Stimulated activated CD8-positive, alpha-beta memory T cell treated with anti-CD3 and anti-CD28 coated beads, Interleukin-15, amount 100 ng/mL, for 1 hour (primary cell): Measurements from ENCODE around the gene TFAP2D.

Source experiments
- DNase-seq: peaks from one replicate; pipeline ENCODE4 v3.0.0-alpha.2; 2020; ENCODE audit warnings: low read depth

TFAP2D gene

DNA sequence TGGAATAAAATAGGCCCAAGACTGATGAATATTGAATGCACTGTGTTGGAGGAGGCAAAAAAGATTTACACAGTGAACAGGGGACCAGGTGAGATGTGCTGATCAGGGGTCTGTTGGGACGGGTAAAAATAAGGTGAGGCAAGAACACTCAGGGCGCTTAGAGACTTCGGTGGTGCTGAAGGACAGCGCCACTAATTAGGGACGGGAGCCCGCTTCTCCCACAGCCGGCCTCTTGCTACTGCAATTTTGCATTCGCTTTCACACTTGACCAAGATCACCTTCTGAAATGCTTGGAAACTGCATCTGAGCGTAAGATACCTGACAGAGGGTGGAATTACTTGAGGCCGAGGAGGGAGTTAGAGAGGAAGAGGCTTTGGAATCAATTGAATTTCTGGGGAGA lies 7.3 kb downstream of the TFAP2D start:
- DNase-seq: no peak

- no peak for DNase-seq
Observed at GRCh38 chr6:50721978-50722377, 8.7 kb downstream of the TFAP2D start.

- no peak for DNase-seq
Observed at GRCh38 chr6:50722829-50723554, 9.7 kb downstream of the TFAP2D start.

DNA sequence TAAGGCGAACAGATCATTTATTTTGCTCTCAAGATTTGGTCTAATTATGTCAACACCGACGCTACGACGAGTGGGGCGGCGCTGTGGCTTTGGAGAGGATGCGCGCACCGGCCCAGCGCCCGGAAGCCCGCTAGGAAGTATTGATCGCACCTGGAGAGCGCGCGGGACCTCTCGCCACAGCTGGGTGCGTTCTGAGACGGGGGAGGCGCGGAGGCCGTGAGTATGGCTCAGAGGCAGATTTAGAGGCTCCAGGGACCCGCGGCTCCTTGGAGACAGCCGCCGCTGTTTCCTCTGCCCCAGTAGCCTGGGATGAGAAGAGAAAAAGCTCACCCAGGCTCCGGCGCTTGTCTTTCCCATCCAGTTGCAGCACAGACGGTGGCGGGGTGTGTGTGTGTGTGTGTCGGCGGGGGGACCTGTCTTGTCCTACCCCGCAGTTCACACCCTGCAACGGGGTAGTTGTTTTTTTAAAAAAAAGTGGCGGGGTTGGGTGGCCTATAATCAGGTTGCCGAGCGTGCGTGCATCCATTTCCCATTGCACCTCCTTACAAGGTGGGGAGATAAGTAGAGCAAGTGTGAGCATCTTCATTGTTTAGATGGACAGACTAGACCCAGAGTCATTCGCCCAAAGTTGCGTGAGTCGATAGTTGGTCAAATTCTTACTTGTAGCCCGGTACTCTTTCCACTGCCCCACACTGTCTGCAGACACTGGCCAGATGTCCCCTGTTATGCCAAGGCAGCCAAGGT lies 11.2 kb downstream of the TFAP2D start:
- DNase-seq: no peak

DNA sequence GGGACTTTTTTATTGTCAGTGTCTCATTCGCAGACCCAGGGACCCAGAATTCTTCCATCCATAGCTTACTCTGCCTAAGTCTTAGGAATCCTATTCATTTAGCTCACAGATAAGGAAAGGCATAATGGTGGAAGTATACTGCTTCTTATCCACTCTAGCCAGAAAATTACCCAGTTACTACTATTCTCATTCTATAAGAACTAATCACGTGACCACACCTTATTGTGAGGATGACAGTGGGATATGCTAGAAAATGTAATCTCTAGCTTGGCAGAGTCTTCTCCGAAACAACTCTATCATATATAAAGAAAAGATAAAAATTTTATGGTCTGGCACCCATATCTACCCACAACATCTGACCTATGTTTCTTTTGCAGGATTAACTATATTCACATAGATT lies 21.2 kb downstream of the TFAP2D start:
- DNase-seq: no peak

DNA sequence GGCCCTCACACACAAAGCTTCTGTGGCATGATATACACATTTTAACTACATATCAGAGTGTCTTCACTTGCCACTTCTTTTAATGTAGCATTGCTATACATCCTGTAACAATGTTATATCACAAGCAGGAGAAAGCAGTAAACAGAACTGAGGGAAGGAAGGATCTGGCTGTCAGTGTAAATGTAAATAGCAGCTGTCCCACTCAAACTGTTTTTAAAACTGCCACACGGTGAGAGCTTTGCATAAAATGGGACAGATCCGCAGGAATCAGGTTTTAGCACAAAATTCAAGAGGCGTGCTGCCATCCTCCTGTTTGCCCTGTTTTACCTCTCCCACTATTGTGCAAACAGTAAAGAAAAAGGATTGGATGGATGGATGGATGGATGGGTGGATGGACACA lies 28.8 kb downstream of the TFAP2D start:
- no peak for DNase-seq

DNA sequence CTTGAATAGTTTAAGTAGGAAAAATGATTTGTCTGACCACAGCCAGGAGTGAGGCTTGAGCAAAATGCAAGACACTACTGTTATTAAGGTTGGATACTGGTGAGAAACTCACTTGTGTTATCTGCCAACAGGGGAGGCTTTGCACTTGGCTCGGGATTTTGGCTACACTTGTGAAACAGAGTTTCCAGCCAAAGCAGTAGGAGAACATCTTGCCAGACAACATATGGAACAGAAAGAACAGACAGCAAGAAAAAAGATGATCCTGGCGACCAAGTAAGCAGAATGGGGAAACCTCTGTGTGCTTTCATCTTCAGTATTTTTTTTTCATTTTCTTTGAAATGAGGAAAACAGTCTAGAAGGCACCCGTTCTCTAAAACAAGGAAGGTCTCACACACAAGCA lies 31.6 kb downstream of the TFAP2D start:
- DNase-seq: no peak

GRCh38 chr6:50762798-50763197 lies 49.5 kb downstream of the TFAP2D start:
- no peak for DNase-seq

DNA sequence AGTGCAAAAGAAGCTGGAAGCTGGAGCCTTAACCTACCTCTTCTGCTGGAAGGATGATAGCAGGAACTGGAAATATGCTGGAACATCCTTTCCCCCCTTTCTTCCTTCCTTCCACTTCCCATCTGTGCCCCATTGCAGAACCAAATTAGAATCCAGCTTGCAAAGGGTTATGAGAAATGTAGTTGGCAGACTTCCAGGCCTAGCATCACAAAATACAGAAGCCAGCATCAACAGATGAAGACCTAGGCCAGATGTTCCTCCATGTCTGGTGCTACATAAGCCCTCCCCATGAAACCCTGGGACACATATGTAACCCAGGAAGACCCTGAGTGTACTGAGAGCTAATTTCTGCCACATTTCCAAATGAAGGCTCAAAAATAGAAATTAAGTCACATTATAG lies 65.4 kb downstream of the TFAP2D start:
- DNase-seq: no peak

GRCh38 chr6:50780382-50780781 lies 67.1 kb downstream of the TFAP2D start:
- no peak for DNase-seq

DNA sequence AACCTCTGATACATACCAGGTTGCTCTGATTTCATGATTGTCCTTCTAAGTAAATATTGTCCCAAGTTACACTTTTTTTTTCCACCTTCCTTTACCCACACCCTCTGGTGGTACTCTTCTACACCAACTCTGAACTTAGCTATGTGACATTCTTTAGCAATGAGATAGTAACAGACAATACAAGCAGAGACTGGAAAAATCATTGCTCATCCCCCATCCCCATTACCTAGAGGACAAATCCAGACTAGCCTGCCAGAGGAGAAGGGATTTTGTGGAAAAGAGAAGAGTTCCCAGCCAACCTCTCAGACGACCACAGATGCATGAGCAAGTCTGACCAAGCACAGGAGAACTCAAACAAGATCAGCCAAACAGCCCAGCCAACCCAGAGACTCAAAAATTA lies 72.6 kb downstream of the TFAP2D start:
- DNase-seq: no peak

GRCh38 chr6:50791900-50792508 lies 78.7 kb downstream of the TFAP2D start:
- no peak for DNase-seq

DNA sequence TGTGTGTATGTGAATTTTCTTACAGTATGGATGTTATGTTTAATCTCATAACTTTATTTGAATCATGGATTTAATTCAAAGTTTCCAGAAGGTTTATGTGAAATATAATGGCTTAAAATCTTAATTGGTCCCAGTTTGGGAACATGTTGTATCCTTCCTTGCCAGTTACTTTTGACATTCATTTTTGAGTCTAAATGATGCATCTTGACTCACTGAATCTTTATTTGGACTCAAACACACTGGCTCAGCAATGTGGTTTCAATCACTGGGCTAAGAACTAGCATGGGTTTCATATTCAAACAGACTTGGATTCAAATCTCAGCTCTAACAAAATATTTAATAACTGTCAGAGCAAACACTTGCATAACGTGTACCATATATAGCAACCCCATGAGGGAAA lies 79.4 kb downstream of the TFAP2D start:
- DNase-seq: no peak

DNA sequence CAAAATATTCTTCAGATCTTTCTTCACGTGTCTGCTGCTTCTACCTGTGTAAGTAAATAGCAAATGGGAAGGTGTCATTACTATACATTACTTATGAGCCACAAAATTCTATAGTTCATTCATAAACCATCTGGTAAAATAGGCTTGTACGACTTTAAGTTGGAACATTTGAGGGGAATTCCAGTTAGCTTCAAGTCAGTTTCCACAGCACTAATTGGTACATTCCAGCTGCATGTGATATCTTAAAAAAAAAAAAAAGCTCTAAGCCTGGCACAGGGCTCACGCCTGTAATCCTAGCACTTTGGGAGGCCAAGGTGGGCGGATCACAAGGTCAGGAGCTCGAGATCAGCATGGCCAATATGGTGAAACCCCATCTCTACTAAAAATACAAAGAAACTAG lies 82.2 kb downstream of the TFAP2D start:
- DNase-seq: no peak

DNA sequence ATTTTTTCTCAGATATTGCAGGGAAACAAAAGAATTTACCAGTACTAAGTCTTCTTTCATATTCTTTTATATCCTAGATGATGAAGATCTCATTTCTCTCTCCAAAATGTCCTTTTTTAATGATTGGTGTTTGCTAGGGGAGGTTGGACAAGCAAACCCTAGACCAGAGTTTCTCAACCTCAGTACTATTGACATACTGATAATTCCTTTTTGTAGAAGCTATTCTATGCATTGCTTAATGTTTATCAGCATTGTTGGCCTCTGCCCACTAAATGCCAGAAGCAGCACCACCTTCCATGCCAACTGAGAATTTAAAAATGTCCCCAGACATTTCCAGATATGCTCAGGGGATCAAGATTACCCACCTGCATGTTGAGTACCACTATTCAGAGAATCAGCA lies 91.0 kb downstream of the TFAP2D start:
- no peak for DNase-seq

DNA sequence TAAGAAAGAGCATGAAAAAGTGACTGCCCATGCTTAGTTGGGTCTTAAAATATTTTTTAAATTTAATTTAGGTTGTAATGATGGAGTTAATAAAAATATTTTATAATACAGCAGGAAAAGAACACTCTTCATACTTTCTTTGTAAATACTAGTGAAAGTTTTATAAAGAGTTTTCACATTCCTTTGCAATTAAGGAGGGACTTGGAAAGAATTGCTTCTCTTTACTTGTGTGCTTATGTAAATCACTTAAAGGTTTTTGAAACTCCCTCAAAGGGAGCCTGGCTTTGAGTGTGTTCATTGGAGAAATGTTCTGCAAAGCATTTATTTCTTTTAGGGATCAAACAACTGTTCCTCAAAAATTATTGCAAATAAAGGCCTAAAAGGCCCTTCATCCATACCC lies 93.7 kb downstream of the TFAP2D start:
- no peak for DNase-seq

DNA sequence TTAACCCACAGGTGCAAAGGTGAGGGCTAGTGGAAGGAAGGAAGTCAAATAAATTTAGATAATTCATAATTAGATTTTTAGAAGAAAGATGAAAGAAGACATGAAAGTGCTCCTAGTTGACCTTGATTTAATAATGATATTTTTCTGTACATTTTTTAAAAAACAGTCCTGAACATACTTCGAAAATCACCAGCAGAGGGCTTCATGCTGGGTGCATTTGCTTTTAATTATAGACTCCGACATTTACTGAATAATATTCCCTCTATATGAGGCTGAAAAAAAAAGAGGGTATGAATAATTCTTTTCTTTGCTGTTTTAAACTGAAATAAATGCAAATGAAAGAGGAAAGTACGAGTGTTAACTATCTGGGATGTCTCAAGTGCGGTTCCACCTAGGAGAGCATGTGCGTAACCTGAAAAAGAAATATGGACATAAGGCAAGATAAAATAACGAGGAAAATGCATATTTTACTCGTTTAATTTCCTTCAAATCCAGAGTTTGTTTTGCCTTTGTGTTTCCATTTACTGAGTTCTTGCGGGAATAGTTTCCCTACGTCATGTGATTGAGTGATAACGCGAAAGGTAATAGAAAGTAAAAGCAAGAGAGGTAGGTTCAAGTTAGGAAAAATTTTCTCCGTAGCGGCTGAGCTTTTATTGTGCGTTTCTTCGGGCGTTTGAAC lies 102.2 kb downstream of the TFAP2D start:
- no peak for DNase-seq

DNA sequence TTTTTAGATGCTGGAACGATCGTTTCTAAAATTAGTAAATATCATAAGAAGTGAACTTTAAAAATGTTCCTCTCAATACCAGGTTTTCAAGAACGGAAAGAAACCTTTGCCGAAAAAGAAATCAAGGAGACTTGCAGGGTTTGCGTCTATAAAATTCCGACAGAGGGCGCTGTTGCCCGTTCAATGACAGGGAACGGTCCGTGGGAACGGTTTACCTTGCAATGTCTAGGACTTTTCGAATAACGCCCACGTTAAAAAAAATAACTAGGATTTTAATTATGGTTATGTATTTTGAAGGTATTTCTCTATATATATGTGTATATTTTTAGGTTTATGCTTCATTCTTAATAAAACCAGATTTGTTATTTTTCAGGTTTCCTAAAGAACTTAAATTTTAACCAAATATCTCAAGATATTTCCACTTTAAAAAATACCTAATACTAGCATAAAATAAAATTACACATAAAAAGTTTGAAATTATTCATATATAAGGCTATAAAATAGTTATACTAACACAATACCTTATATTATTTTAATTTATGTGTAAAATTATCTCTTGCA lies 102.9 kb downstream of the TFAP2D start:
- peak; percentile 13 for DNase-seq

DNA sequence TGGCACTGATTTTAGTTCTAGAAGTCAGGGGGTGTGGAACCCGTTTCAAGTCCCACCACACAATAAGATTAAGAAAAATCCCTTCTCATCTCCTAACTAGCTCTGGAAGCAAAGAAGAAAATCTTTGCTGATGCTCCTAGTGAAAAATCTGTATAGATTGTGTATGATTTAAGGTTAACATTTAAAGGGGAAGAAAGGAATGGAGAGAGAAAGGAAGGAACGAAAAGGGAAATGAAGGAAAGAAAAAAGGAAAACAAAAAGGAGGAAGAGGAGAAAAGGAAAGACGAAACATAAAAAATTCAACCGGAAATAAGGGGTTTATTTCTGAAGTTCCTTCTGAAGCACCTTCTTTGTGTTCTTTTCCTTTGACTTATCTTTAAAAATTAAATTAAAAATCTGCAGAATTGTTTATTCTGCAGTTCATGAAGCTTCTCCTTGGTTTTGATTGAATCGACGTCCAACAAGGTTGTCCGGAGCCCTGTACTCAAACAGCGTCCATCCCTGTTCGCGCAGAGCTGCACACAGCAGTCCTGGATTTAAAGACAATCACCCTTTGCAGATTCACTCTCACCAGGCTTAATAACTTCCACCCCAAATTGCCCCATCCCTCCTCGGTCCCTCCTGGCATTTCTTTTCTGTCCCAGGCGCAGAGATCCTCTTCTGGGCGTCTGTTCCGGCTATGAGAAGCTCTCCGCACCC lies 103.8 kb downstream of the TFAP2D start:
- DNase-seq: no peak

DNA sequence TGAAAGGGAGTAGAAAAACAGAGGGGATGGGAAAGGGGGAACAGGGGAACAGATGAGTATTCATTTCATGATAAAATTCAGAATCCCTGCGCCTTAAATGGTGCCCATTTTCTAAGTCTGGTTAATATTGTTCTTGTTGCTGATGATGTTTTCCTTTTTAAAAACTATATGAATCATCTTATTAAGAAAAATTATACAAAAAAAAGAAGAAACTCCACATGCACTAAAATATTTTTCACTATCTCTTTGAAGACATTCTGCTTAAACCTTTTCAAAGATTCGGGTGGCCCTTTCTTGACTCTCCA lies 104.3 kb downstream of the TFAP2D start:
- no peak for DNase-seq

- no peak for DNase-seq
Observed at GRCh38 chr6:50818020-50818419, 104.7 kb downstream of the TFAP2D start.

DNA sequence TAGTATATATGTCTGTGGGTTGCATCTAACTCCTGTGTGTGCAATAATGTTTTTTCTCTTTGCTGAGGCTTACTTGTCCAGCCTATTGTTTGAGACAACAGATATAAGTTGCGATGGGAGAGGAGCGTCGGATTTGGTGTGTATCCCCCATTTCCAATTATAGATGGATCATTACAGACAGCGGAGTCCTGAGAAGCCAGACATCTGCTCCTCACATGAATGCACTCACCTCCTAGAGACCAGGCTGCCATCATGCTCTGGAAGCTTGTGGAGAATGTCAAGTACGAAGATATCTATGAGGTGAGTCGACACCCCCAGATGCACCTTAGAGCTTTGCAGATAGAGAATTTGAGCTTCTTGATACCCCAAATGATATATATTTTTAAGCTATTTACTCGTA lies 105.3 kb downstream of the TFAP2D start, which contains the start of gene TFAP2B:
TSS of gene TFAP2B (plus strand) at position 199 of the 400 bp plus-strand sequence. CDS start at position 220, 21 bp downstream.
- no peak for DNase-seq
